Measurements from ENCODE around the gene AFF3. TPM values are rescaled to one million over a fixed set of nuclear protein-coding genes. Genes with fewer than 3 reads are reported as not detected.
"Not testable (repeated sequence)": the region's sequence is repeated elsewhere in the genome, so short reads cannot be mapped to it uniquely, and the experiment has no call there.

The AFF3 gene
- total RNA-seq, 3 donors from 2014 or later = 2.1 to 2.6 (median 2.2) TPM

DNA sequence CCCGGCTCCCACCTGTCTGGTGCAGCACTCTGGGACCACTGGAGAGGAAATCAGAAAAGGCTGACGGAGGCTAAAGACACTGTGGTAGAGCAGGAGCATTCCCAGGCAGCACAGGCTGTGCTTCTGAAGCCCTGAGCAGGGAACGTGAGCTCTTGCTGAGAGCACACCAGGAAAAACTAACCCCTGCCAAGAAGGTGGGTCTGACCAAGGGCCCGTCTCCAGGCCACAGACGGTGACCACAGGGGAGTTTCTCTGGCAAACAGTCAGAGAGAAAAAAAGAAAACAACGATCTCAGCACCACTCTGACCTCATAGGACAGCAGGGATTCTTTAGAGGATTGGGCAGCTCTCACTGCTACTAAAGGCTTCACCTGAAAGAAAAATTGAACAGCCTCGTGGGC is 201.4 kb downstream of the AFF3 start:
- Mint-ChIP-seq H3K27me3 (ENCODE audit: low read depth) (no peaks in the 10 kb centered on the region), H3K4me3 (no peak overlapping the region), H3K36me3 (ENCODE audit: insufficient read depth) (peaks cover 6% of the 10 kb centered on the region), H3K9me3 (no peaks in the 10 kb centered on the region), H3K4me1 (ENCODE audit: low read depth) (no peaks in the 10 kb centered on the region)
- ATAC-seq (no peak), DNase-seq (no peak)

DNA sequence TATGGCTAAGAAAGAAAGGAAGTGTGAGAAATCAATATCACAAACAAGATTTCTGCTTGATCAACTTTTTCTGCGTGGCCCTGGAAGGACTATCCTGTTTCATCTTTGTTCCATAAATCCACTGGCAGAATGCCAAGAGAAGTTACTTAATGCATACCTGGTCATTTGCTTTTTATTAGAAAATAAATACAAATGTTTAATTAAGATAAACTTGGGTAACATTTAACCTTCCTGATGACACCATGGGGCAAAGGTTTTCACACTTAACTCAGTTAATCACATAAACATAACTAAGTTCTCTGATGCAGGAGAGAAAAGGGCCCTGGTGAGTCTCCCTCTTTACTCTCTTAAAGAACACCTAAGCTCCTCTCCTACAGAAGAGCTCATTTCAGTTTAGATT is 203.3 kb downstream of the AFF3 start:
- Mint-ChIP-seq H3K4me3 (no peak overlapping the region), H3K36me3 (ENCODE audit: insufficient read depth) (peaks cover under 1% of the 10 kb centered on the region), H3K9me3 (no peaks in the 10 kb centered on the region), H3K4me1 (ENCODE audit: low read depth) (no peaks in the 10 kb centered on the region), H3K27me3 (ENCODE audit: low read depth) (no peaks in the 10 kb centered on the region)
- no peak for ATAC-seq
- no peak for DNase-seq

DNA sequence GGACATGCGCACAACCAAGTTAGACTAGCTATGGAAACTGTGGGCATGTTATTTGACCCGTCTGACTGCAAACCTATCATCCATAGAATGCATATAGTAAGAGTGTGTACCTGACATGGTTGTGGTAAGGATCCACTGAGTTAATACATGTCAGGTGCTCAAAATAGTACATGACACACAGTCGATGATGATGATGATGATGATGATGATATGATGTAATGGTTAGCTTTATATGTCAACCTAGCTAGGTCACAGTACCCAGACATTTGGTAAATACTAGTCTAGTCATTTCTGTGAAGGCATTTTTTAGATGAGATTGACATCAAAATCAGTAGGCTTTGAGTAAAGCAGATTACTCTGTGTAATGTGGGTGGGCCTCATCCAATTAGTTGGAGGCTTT is 204.1 kb downstream of the AFF3 start:
- Mint-ChIP-seq H3K9me3 (no peaks in the 10 kb centered on the region), H3K4me3 (no peak overlapping the region), H3K27me3 (ENCODE audit: low read depth) (no peaks in the 10 kb centered on the region), H3K4me1 (ENCODE audit: low read depth) (no peaks in the 10 kb centered on the region), H3K36me3 (ENCODE audit: insufficient read depth) (peaks cover 3% of the 10 kb centered on the region)
- no peak for ATAC-seq
- no peak for DNase-seq

DNA sequence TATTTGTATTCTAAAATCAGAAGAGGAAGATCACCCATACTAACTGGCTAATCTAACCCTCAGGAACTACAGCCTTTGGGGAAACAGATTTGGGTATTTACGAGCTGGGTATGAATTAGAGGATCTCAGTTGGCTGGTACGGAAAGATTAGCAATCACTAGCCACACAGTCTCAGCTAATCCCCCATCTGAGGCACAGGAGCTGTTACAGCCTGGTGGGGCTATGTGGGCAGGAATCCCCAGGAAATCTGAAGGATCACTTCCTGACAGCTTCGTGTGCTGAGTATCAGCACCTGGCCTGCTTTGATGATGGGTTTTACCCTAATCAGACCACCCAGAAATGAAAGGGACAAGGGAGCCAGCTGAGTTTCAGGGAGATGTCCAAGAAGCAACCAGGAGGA is 206.3 kb downstream of the AFF3 start:
- ATAC-seq = no peak
- H3K4me3 Mint-ChIP-seq = no peak overlapping the region
- no peak for DNase-seq
- H3K27me3 Mint-ChIP-seq (ENCODE audit: low read depth) = no peaks in the 10 kb centered on the region
- peaks cover 3% of the 10 kb centered on the region for H3K36me3 Mint-ChIP-seq (ENCODE audit: insufficient read depth)
- H3K9me3 Mint-ChIP-seq = no peaks in the 10 kb centered on the region
- no peaks in the 10 kb centered on the region for H3K4me1 Mint-ChIP-seq (ENCODE audit: low read depth)

DNA sequence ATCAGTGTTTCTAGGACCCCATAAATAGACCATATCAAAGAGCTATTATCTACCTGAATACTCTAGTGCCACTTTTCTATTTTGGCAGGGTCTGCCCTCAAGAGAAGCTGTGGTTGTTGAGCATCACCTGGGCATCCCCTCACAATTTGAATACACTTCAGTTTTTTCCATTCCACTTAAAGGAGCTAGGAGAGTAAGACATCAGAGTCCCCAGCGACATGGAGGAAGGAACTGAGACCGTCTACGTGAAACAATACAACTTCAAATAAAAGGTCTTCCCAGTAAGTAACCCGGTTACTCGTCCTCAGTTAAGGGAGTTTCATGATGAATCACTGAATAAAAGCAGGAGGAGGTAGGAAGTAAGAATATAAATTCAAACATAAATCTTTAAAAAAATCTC is 206.7 kb downstream of the AFF3 start:
- H3K4me3 Mint-ChIP-seq = no peak overlapping the region
- no peaks in the 10 kb centered on the region for H3K4me1 Mint-ChIP-seq (ENCODE audit: low read depth)
- ATAC-seq (no peak), DNase-seq (no peak)
- no peaks in the 10 kb centered on the region for H3K9me3 Mint-ChIP-seq
- H3K36me3 Mint-ChIP-seq (ENCODE audit: insufficient read depth) = peaks cover 3% of the 10 kb centered on the region
- no peaks in the 10 kb centered on the region for H3K27me3 Mint-ChIP-seq (ENCODE audit: low read depth)

DNA sequence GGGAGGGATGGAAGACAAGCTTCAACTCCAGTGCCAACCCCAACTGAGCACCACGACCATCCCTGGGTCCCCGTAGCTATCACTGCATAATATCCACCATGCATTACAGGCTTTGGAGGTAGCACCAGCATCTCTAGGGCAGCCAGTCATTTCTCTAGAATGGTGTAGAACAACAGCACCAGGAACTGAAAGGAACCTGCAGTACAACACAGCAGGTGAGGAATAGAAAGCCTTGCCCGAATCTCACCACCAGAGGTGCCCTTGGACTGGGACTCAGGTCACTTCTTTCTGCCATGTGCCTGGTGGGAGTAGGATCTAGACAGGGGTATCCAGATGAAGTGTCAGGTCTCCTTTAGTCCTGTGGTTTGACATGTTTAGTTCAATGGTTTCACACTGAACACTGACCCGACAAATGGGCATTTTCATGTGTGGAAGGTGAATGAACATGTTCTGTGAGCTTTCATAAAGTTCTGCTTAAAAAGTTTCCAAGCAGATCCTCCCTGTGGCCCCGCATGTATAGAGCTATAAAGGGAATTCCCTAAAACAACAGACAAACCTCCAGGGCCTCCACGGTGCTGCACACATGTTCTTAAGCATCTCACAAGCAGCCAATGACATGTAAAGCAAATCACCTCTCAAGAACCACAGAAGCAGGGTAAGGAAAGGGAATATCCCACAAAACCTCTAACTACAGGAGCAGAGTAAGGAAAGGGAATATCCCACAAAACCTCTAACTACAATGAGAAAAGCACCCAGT is 208.3 kb downstream of the AFF3 start:
- H3K4me3 Mint-ChIP-seq = no peak overlapping the region
- no peak for DNase-seq
- H3K27me3 Mint-ChIP-seq (ENCODE audit: low read depth) = no peaks in the 10 kb centered on the region
- ATAC-seq = no peak
- H3K36me3 Mint-ChIP-seq (ENCODE audit: insufficient read depth) = peaks cover 3% of the 10 kb centered on the region
- no peaks in the 10 kb centered on the region for H3K9me3 Mint-ChIP-seq
- no peaks in the 10 kb centered on the region for H3K4me1 Mint-ChIP-seq (ENCODE audit: low read depth)

DNA sequence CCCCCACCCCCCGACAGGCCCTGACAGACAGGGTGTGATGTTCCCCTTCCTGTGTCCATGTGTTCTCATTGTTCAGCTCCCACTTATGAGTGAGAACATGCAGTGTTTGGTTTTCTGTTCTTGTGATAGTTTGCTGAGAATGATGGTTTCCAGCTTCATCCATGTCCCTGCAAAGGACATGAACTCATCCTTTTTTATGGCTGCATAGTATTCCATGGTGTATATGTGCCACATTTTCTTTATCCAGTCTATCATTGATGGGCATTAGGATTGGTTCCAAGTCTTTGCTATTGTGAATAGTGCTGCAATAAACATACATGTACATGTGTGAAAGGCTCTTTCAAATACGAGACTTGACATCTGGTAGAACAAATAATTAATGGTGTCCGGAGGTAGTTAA is 208.9 kb downstream of the AFF3 start:
- H3K9me3 Mint-ChIP-seq; H3K4me1 Mint-ChIP-seq (ENCODE audit: low read depth); H3K36me3 Mint-ChIP-seq (ENCODE audit: insufficient read depth); DNase-seq; ATAC-seq; H3K4me3 Mint-ChIP-seq; H3K27me3 Mint-ChIP-seq (ENCODE audit: low read depth): not testable (repeated sequence)

DNA sequence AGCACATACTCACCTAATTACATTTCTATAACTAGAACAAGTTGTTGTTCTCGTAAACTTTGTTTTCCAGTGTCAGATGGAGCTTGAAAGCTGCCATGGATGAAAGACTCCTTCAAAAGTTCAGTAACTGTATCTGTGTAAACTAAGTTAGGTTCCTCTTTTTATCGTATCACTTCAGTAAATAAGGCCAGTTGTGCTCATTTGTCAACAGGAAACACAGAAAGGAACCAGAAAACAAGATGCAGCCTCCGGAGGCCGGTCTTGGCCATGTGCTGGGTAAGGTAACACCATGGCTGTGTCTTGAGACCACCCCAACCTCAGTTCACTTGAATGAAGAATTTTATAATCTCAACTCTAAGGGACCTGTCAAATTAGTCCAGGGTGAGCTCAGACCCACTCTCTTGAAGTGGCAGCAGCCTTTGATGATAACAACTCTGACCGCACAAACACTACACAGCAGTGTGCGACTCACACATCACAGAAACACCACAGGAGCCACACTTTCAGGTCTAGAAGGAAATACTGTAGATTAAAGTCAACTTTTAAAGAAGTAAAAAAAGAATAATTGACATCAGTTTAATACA is 213.8 kb downstream of the AFF3 start:
- Mint-ChIP-seq H3K4me1 (ENCODE audit: low read depth) (no peaks in the 10 kb centered on the region), H3K4me3 (no peak overlapping the region), H3K36me3 (ENCODE audit: insufficient read depth) (peaks cover under 1% of the 10 kb centered on the region), H3K9me3 (no peaks in the 10 kb centered on the region), H3K27me3 (ENCODE audit: low read depth) (no peaks in the 10 kb centered on the region)
- DNase-seq (no peak), ATAC-seq (no peak)

DNA sequence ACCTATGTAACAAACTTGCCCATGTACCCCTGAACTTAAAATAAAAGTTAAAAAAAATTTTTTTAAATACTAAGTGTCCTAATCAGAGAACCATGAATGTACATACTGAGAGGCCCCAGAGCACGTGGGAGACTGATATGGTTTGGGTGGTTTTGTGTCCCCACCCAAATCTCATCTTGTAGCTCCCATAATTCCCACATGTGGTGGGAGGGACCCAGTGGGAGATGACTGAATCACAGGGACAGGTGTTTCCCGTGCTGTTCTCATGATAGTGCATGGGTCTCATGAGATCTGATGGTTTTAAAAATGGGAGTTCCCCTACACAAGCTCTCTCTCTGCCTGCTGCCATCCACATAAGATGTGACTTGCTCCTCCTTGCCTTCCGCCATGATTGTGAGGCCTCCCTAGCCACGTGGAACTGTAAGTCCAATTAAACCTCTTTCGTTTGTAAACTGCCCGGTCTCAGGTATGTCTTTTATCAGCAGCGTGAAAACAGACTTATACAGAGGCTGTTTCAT is 214.6 kb downstream of the AFF3 start:
- not testable (repeated sequence) for H3K36me3 Mint-ChIP-seq (ENCODE audit: insufficient read depth); ATAC-seq; H3K27me3 Mint-ChIP-seq (ENCODE audit: low read depth); H3K9me3 Mint-ChIP-seq; H3K4me3 Mint-ChIP-seq; H3K4me1 Mint-ChIP-seq (ENCODE audit: low read depth); DNase-seq

DNA sequence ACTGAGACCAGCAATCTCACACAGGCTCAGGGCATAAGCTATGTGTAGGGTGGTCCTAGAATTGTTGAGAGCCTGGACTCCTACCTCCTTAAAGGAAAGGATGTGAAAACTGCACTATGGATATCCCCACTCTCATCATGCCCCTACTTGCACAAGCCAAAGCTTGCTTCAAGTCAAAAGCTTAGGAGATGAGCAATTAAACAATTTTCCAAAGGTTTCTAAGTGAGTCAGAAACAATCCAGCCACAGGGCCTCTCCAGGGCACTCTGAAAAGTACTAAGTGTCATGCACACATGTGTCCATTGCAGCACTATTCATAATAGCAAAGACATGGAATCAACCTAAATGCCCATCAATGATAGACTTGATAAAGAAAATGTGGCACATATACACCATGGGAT is 215.4 kb downstream of the AFF3 start:
- DNase-seq (no peak), ATAC-seq (no peak)
- H3K9me3 Mint-ChIP-seq = peaks cover 4% of the 10 kb centered on the region
- no peaks in the 10 kb centered on the region for H3K36me3 Mint-ChIP-seq (ENCODE audit: insufficient read depth)
- no peaks in the 10 kb centered on the region for H3K27me3 Mint-ChIP-seq (ENCODE audit: low read depth)
- no peak overlapping the region for H3K4me3 Mint-ChIP-seq
- H3K4me1 Mint-ChIP-seq (ENCODE audit: low read depth) = no peaks in the 10 kb centered on the region

DNA sequence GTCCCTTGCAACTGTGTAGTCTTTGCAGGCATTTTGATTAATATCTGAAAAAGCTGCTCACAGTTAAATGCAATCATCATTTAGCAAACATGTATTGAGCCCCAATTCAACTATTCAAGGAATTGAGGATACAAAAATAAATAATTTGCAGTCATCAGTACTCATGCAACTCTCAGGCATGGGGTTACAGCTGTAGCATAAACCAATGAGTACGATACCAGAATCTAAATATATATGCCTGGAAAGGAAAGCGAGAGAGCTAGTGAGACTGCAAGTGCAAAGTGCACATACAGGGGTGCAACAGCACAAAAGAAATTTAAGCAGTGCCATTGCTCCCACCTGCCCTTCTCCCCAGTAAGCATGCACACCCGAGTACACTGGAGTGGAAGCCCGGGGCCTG is 216.4 kb downstream of the AFF3 start:
- H3K9me3 Mint-ChIP-seq = peaks cover 8% of the 10 kb centered on the region
- ATAC-seq (no peak), DNase-seq (no peak)
- no peak overlapping the region for H3K4me3 Mint-ChIP-seq
- H3K36me3 Mint-ChIP-seq (ENCODE audit: insufficient read depth) = no peaks in the 10 kb centered on the region
- H3K27me3 Mint-ChIP-seq (ENCODE audit: low read depth) = no peaks in the 10 kb centered on the region
- no peaks in the 10 kb centered on the region for H3K4me1 Mint-ChIP-seq (ENCODE audit: low read depth)

DNA sequence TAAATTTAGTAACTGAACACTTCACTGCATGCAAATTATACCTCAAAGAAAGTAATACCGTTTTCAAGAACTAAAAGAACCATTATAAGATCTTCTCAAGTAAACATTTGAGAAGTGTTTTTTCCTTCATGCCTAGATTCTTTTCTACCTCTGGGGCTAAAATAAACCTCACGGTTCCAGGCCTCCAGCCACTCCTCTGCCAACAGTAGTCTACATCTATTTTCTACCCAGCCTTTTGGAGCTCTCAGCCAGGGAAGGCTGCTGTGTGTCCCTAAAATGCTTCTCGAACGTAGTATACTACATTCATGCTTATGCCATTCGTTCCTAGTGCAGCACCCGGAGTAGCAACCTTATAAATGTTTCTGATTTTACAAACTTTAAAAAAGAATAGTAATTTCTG is 219.7 kb downstream of the AFF3 start:
- ATAC-seq = no peak
- no peaks in the 10 kb centered on the region for H3K4me1 Mint-ChIP-seq (ENCODE audit: low read depth)
- H3K4me3 Mint-ChIP-seq = no peak overlapping the region
- H3K36me3 Mint-ChIP-seq (ENCODE audit: insufficient read depth) = no peaks in the 10 kb centered on the region
- H3K9me3 Mint-ChIP-seq = peaks cover 8% of the 10 kb centered on the region
- no peak for DNase-seq
- no peaks in the 10 kb centered on the region for H3K27me3 Mint-ChIP-seq (ENCODE audit: low read depth)

DNA sequence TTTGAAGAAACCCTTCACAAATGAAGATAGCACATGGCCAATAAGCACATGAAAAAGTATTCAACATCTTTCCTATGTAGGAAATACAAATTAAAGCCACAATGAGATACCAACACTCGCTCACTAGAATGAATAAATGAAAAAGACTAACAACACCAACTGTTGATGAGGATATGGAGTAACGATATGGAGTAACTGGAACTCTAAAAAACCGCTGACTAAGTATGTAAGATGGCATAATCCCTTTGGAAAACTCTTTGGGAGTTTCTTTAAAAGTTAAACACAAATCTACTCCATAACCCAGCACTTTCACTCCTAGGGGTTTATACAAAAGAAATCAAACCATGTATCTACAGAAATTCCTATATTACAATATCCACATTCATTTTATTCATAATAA is 220.5 kb downstream of the AFF3 start:
- Mint-ChIP-seq H3K9me3 (peaks cover 8% of the 10 kb centered on the region), H3K4me1 (ENCODE audit: low read depth) (no peaks in the 10 kb centered on the region)

DNA sequence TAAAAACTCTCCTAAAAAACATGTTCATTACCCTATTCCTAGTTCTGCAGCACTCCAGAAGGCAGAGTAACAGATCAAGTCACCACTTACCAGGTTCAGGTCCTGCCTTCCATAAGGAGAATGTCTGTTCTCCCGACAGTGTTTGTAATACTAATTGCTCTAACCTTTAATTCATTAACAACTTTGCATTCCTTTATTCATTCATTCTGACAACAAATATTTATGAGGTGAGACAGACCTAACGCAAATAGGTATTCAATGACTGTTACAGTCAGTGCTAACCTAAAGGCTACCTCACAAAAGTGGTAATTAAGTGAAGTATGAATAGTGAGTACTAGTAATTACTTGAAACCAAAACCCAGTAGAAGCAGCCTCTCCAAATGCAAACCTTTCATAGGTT is 224.0 kb downstream of the AFF3 start:
- ATAC-seq (no peak), DNase-seq (no peak)
- Mint-ChIP-seq H3K27me3 (ENCODE audit: low read depth) (no peaks in the 10 kb centered on the region), H3K4me1 (ENCODE audit: low read depth) (no peaks in the 10 kb centered on the region), H3K9me3 (peaks cover 8% of the 10 kb centered on the region), H3K36me3 (ENCODE audit: insufficient read depth) (no peaks in the 10 kb centered on the region), H3K4me3 (no peak overlapping the region)

More for the DNA sequence above, 220.5 kb downstream of the AFF3 start:
- no peak for ATAC-seq
- Mint-ChIP-seq H3K27me3 (ENCODE audit: low read depth) (no peaks in the 10 kb centered on the region), H3K36me3 (ENCODE audit: insufficient read depth) (no peaks in the 10 kb centered on the region), H3K4me3 (no peak overlapping the region)
- no peak for DNase-seq

DNA sequence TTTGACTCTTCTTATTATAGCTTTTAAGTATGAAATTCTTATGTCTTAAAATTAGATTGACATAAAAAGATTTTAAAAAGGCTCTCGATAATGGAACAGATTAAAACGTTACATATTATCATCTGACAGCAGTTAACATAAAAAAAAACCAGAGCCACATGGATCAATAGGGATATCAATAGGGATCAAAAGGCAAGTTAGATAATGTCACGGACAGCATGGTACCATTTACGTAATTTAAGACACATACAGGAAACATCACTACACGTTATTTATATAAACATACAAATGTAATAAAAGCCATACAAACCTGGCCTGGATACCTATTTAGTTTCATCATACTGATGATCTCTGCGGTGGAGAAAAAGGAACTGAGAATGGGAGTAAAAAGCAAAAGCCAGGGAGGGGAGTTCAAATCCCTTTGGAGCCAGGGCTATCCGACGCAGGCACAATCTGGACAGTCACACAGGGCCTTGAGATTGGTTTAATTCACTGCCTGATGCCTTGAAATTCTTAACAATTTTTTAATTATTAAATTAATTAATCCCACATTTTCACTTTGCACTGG is 227.2 kb downstream of the AFF3 start:
- no peak overlapping the region for H3K4me3 Mint-ChIP-seq
- H3K27me3 Mint-ChIP-seq (ENCODE audit: low read depth) = no peaks in the 10 kb centered on the region
- no peaks in the 10 kb centered on the region for H3K9me3 Mint-ChIP-seq
- no peaks in the 10 kb centered on the region for H3K36me3 Mint-ChIP-seq (ENCODE audit: insufficient read depth)
- no peaks in the 10 kb centered on the region for H3K4me1 Mint-ChIP-seq (ENCODE audit: low read depth)
- ATAC-seq (no peak), DNase-seq (no peak)
